Measurements from ENCODE around the gene REEP3.
"Not testable (repeated sequence)": the region's sequence is repeated elsewhere in the genome, so short reads cannot be mapped to it uniquely, and the experiment has no call there.

The REEP3 gene

GRCh38 chr10:63549810-63550209 is 28.6 kb downstream of the REEP3 start:
- DNase-seq (ENCODE audit: low spot score): no peak

GRCh38 chr10:63553031-63553430 is 31.8 kb downstream of the REEP3 start:
- no peak for DNase-seq (ENCODE audit: low spot score)

GRCh38 chr10:63553473-63553872 is 32.3 kb downstream of the REEP3 start:
- DNase-seq (ENCODE audit: low spot score): no peak

GRCh38 chr10:63554657-63555056 is 33.5 kb downstream of the REEP3 start:
- DNase-seq (ENCODE audit: low spot score): peak; percentile 17

GRCh38 chr10:63555330-63555729 is 34.1 kb downstream of the REEP3 start:
- no peak for DNase-seq (ENCODE audit: low spot score)

GRCh38 chr10:63558132-63558784 is 37.1 kb downstream of the REEP3 start:
- DNase-seq (ENCODE audit: low spot score): no peak

GRCh38 chr10:63561341-63561740 is 40.1 kb downstream of the REEP3 start:
- no peak for DNase-seq (ENCODE audit: low spot score)

- DNase-seq (ENCODE audit: low spot score): no peak
These were observed 41.2 kb downstream of the REEP3 start for GRCh38 chr10:63562391-63562790.

- DNase-seq (ENCODE audit: low spot score): no peak
These were observed 41.7 kb downstream of the REEP3 start for GRCh38 chr10:63562857-63563256.

- no peak for DNase-seq (ENCODE audit: low spot score)
These were observed 42.4 kb downstream of the REEP3 start for GRCh38 chr10:63563623-63564022.

- not testable (repeated sequence) for DNase-seq (ENCODE audit: low spot score)
These were observed 43.5 kb downstream of the REEP3 start for GRCh38 chr10:63564731-63565130.

- DNase-seq (ENCODE audit: low spot score): no peak
These were observed 52.0 kb downstream of the REEP3 start for GRCh38 chr10:63573068-63573697.

GRCh38 chr10:63574011-63574410 is 52.8 kb downstream of the REEP3 start:
- DNase-seq (ENCODE audit: low spot score): no peak

GRCh38 chr10:63576501-63576900 is 55.3 kb downstream of the REEP3 start:
- no peak for DNase-seq (ENCODE audit: low spot score)

GRCh38 chr10:63578501-63578900 is 57.3 kb downstream of the REEP3 start:
- DNase-seq (ENCODE audit: low spot score): no peak

GRCh38 chr10:63579371-63580014 is 58.3 kb downstream of the REEP3 start:
- DNase-seq (ENCODE audit: low spot score): no peak

- no peak for DNase-seq (ENCODE audit: low spot score)
These were observed 61.5 kb downstream of the REEP3 start for GRCh38 chr10:63582690-63583089.

- DNase-seq (ENCODE audit: low spot score): no peak
These were observed 62.2 kb downstream of the REEP3 start for GRCh38 chr10:63583397-63583796.

- DNase-seq (ENCODE audit: low spot score): no peak
These were observed 62.9 kb downstream of the REEP3 start for GRCh38 chr10:63583909-63584724.

- DNase-seq (ENCODE audit: low spot score): no peak
These were observed 63.5 kb downstream of the REEP3 start for GRCh38 chr10:63584725-63585035.

GRCh38 chr10:63585041-63585440 is 63.8 kb downstream of the REEP3 start:
- no peak for DNase-seq (ENCODE audit: low spot score)

GRCh38 chr10:63586043-63586442 is 64.8 kb downstream of the REEP3 start:
- DNase-seq (ENCODE audit: low spot score): no peak

GRCh38 chr10:63587191-63587590 is 66.0 kb downstream of the REEP3 start:
- DNase-seq (ENCODE audit: low spot score): no peak

Measured in iPS-NIHi11 (cell line).